ENCODE measurements around the gene KRTAP2-2. TPM values are rescaled to one million over a fixed set of nuclear protein-coding genes. Genes with fewer than 3 reads are reported as not detected.

Gene KRTAP2-2
- total and polyA plus RNA-seq, 2 of the 8 experiments (the other 6 are each of a cell fraction or from before 2014, with no cell fraction given): not detected

DNA sequence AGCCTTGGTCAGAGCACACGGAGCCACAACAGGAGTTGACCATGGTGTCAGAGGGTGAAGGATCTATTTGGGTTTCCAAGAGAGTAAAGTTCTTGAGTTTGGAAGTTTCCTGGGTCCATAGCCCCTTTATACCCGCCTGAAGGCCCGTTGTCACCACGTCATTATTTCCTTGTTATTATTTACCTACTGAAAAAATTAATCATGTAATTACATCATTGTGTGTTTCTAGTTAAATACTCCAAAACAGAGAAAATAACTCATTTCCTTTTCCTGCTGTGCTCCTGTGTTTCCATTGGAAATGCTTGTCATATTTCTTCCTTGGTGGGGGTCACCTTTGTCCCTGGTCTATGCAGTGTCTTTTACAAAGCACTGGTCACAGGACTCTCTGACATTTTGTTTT lies 43.0 kb upstream of the KRTAP2-2 start, which contains the start of gene KRTAP4-8:
KRTAP4-8 (minus strand) TSS at position 101 of the 400 bp plus-strand sequence; CDS start at position 43, 58 bp downstream.
- DNase-seq (ENCODE audit: low read depth in 1 of 2, low spot score in 2 of 2): no peak
- Histone ChIP-seq H3K23ac (ENCODE audit: insufficient read length) (no peak within 1 kb of the TSS), H3K36me3 (ENCODE audit: control insufficient read depth in 2 of 4, insufficient read depth in 4 of 4, low read length in 3 of 4) (no peaks in the 10 kb centered on the region), H3K4me2 (ENCODE audit: insufficient read depth in 1 of 2, low read depth in 2 of 2, low read length in 2 of 2) (no peak within 1 kb of the TSS), H3K9me3 (ENCODE audit: insufficient read depth in 2 of 2, low read depth in 1 of 2, low read length in 1 of 2) (0 out of 4 replicates have a peak, but pooled peaks cover 3% of the 10 kb centered on the region in 2 experiments), H3K56ac (replicated peaks; ENCODE audit: insufficient read length, low read depth, low read length) (no peak within 1 kb of the TSS), H3K4me3 (ENCODE audit: extremely low read depth in 1 of 4, insufficient read depth in 2 of 4, low read depth in 3 of 4, low read length in 4 of 4) (no peak within 1 kb of the TSS), H2AFZ (ENCODE audit: low read length) (no peak within 1 kb of the TSS), H3K14ac (ENCODE audit: insufficient read length) (no peak within 1 kb of the TSS), H3K9ac (replicated peaks in 1 of 4; ENCODE audit: extremely low read depth in 1 of 4, low read depth in 3 of 4, low read length in 3 of 4) (no peak within 1 kb of the TSS), H2BK120ac (replicated peaks; ENCODE audit: low read depth, low read length) (no peak within 1 kb of the TSS), H4K91ac (replicated peaks; ENCODE audit: insufficient read length, low read length) (no peak within 1 kb of the TSS), H3K27ac (ENCODE audit: low read depth, low read length) (no peak within 1 kb of the TSS), H2BK12ac (ENCODE audit: low read depth, low read length) (no peak within 1 kb of the TSS), H3K18ac (ENCODE audit: extremely low read depth, low read length) (no peak within 1 kb of the TSS), H3K79me2 (ENCODE audit: control insufficient read depth in 1 of 2, insufficient read depth in 2 of 2, low read length in 2 of 2) (no peaks in the 10 kb centered on the region), H3K4ac (replicated peaks; ENCODE audit: insufficient read length, low read depth, low read length) (no peak within 1 kb of the TSS), H3K23me2 (ENCODE audit: low read depth, low read length) (no peaks in the 10 kb centered on the region), H2AK5ac (ENCODE audit: low read depth, low read length) (no peak within 1 kb of the TSS), H3K4me1 (replicated peaks in 1 of 4; ENCODE audit: control insufficient read depth in 3 of 4, insufficient read depth in 4 of 4, low read length in 3 of 4) (peaks cover 0 to 4% (median 0%) of the 10 kb centered on the region in 4 experiments; a peak in 2 of 7 replicates), H2BK20ac (ENCODE audit: low read length) (no peak within 1 kb of the TSS), H3K79me1 (ENCODE audit: low read depth, low read length) (no peaks in the 10 kb centered on the region), H4K8ac (ENCODE audit: extremely low read depth, insufficient read depth, low read length) (no peak within 1 kb of the TSS), H2BK5ac (ENCODE audit: low read depth, low read length) (no peak within 1 kb of the TSS), H4K5ac (ENCODE audit: insufficient read length, low read depth, low read length) (no peak within 1 kb of the TSS), H2BK15ac (ENCODE audit: low read length) (no peak within 1 kb of the TSS), H3K27me3 (replicated peaks in 1 of 4; ENCODE audit: control insufficient read depth in 3 of 4, extremely low read depth in 1 of 4, insufficient read depth in 3 of 4, low read length in 3 of 4) (no peaks in the 10 kb centered on the region), H4K20me1 (replicated peaks in 1 of 2; ENCODE audit: control insufficient read depth in 1 of 2, insufficient read depth in 2 of 2, low read length in 2 of 2) (no peaks in the 10 kb centered on the region)
- CTCF ChIA-PET (ENCODE audit: partially characterized antibody): no interaction called here
- FAIRE-seq: no peak
- POLR2A ChIA-PET (ENCODE audit: partially characterized antibody): no interaction called here
- 92% methylated on average over 4 of the region's 4 CpGs; no CpG with 5 or more reads in 1 of the 2 experiments for WGBS, 2 experiments (ENCODE audit: extremely low coverage in 1 of 2, insufficient coverage in 1 of 2, insufficient read length in 1 of 2, insufficient replicate concordance in 2 of 2, low coverage in 1 of 2, low lambda C conversion rate in 2 of 2, missing lambda C conversion rate in 1 of 2)
- TF ChIP-seq CBX8 (IDR thresholded peaks at IDR 0.05; ENCODE audit: borderline replicate concordance, low read depth, low read length) (no peak), TAF7 (optimal IDR thresholded peaks at IDR 0.05; ENCODE audit: borderline replicate concordance, low read depth, low read length) (no peak), CHD1 (IDR thresholded peaks at IDR 0.05; ENCODE audit: low read depth, low read length) (no peak), CTCF (IDR thresholded peaks at IDR 0.05; ENCODE audit: control extremely low read depth in 1 of 3, insufficient read depth in 1 of 3, low read depth in 1 of 3, low read length in 3 of 3) (no peak), TEAD4 (IDR thresholded peaks at IDR 0.05; ENCODE audit: low read depth, low read length) (no peak), RBBP5 (IDR thresholded peaks at IDR 0.05; ENCODE audit: borderline replicate concordance, low read depth, low read length) (no peak), SAP30 (IDR thresholded peaks at IDR 0.05; ENCODE audit: insufficient read depth, insufficient replicate concordance, low read length) (no peak), EP300 (IDR thresholded peaks at IDR 0.05; ENCODE audit: borderline replicate concordance in 1 of 2, low read depth in 2 of 2, low read length in 2 of 2) (no peak), SUZ12 (IDR thresholded peaks at IDR 0.05; ENCODE audit: low read length) (no peak), HDAC6 (IDR thresholded peaks at IDR 0.05; ENCODE audit: low read depth, low read length) (no peak), RXRA (IDR thresholded peaks at IDR 0.05; ENCODE audit: insufficient read depth, low read depth, low read length) (no peak), POLR2A (IDR thresholded peaks at IDR 0.05; ENCODE audit: control extremely low read depth in 1 of 2, low read depth in 2 of 2, low read length in 2 of 2) (no peak)

Data from H1 (cell line).